WI38 (cell line): ENCODE results near the gene CFAP20DC.

ENCODE experiments used
- H3K4me3 ChIP-seq: 2 replicates; pipeline ENCODE4 v1.5.1; 2011; ENCODE audit warnings: low read depth, mild to moderate bottlenecking, control low read depth, low read length
- CTCF ChIP-seq: IDR thresholded peaks from 2 replicates; pipeline ENCODE4 v1.5.1; 2012; ENCODE audit warnings: low read depth, mild to moderate bottlenecking, control low read depth, low read length

The CFAP20DC gene

DNA sequence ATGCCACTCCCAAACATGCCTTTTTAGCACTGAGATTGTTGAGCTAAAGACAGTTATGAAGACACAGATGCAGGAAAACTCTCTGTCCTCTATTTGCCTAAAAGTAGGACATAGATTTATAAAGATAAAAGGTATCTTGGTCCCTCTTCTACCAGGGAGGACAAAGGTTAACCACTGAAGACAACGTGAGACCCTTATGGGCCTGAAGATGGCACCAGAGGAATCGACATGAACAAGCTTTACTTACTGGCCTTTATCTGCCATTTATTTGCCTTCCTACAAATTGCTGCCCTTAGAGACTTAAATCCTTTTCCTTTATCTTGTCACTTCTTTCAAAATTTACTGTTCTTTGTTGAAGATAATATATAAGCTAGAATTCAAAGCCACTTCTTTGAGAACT, 273.6 kb downstream of the CFAP20DC start:
- TF ChIP-seq CTCF = no peak

GRCh38 chr3:58772462-58772861, 277.4 kb downstream of the CFAP20DC start:
- no peak for TF ChIP-seq CTCF

More for the DNA sequence above, 273.6 kb downstream of the CFAP20DC start:
- no peak overlapping the region for H3K4me3 ChIP-seq

GRCh38 chr3:58769065-58769464, 280.8 kb downstream of the CFAP20DC start:
- no peak overlapping the region for H3K4me3 ChIP-seq
- no peak for TF ChIP-seq CTCF

More at GRCh38 chr3:58772462-58772861, 277.4 kb downstream of the CFAP20DC start:
- H3K4me3 ChIP-seq = no peak overlapping the region

DNA sequence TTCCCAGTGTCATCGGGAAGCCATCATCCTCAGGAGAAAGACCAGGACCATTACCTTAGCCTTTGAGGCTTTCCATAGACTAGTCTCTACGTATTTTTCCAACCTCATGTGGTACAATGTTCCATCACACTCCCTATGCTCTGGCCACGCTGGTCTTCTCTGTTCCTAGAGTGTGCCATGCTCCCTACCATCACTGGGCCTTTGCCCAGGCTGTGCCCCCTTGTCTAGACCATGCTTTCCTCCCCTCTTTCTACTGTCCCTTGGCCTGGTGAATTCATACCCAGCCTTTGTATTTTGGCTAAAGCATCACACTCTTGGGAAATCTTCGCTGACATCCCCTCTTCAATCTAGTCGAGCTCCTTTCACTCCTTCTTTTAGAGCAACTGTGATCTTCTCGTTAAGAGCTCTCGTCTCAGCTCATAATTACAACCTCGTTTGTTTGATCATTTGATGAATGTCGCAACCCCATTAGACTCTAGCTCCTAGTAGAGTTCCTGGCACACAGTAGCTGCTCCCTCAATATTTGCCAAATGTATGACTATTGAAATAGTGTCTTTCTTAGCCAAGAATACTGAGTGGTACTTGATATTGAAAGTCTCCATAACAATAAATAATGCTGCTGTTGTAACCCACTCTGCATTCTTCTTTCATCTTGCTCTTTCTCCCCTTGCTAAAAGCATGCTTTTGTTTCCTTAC, 283.1 kb downstream of the CFAP20DC start:
- TF ChIP-seq CTCF = no peak
- H3K4me3 ChIP-seq = no peak overlapping the region

- no peak for TF ChIP-seq CTCF
Observed at GRCh38 chr3:58755150-58755549, 294.7 kb downstream of the CFAP20DC start.

DNA sequence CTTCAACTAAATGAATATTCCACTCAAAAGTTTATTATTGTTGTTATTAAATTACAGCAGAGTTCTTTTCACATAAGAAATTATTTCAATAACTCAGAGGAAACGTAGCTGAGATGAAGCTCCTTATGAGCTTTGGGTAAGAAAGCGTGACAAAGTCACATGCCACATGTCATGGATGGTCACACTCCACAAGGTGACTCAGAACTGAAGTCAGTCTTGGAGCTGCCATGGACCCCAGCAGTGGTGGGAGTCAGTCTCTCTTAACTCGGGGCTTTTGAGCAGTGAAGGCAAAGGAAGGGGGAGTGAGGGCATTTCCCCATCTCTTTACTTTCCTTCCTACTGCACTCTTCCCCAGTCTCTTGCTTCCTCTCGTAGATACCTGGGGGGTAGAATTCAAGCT, 295.8 kb downstream of the CFAP20DC start:
- no peak for TF ChIP-seq CTCF
- H3K4me3 ChIP-seq = no peak overlapping the region

More at GRCh38 chr3:58755150-58755549, 294.7 kb downstream of the CFAP20DC start:
- H3K4me3 ChIP-seq = no peak overlapping the region

DNA sequence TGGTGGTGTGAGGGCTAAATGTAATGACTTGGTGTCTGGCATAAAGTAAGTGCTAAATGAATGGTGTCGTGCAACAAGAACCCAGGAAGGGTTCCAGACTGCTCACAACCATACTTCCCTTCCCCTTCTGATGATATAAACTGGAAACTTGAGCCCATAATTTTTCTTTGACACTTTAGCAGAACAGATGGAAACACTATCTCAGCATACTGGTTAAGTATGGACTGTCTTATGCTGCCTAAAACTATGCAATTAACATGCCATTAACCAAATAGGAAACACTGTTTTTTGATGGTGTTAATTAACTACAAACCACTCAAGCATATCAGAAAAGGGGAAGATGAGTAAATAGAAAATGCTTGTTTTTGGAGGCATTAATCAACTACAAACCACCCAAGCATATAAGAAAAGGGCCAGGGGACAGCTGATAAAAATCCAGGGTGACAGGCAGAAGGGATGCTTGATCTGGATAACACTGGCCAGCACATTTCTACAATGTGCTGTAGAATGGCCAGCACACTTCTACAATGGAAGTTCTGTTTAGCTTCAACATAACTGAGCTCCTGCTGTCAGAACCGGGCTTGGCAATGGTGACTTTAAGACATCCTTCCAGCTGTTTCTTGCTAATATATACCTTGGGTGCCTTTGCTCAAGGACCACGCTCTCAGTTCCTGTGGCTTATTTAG, 297.8 kb downstream of the CFAP20DC start:
- no peak overlapping the region for H3K4me3 ChIP-seq
- TF ChIP-seq CTCF = no peak
